Measurements from ENCODE around the gene TECPR2.
A peak's percentile ranks its signal among the peaks of the same experiment; 100 is the strongest.
"Not testable (repeated sequence)": the region's sequence is repeated elsewhere in the genome, so short reads cannot be mapped to it uniquely, and the experiment has no call there.

Gene TECPR2

GRCh38 chr14:102538602-102539543 lies 176.1 kb downstream of the TECPR2 start:
- no peak for DNase-seq

- DNase-seq = no peak
Observed at GRCh38 chr14:102539544-102540314, 177.0 kb downstream of the TECPR2 start.

GRCh38 chr14:102540315-102541028 lies 177.7 kb downstream of the TECPR2 start:
- DNase-seq = no peak

GRCh38 chr14:102541029-102541491 lies 178.3 kb downstream of the TECPR2 start:
- DNase-seq = not testable (repeated sequence)

- no peak for DNase-seq
Observed at GRCh38 chr14:102541771-102542170, 179.0 kb downstream of the TECPR2 start.

- no peak for DNase-seq
Observed at GRCh38 chr14:102544046-102544746, 181.5 kb downstream of the TECPR2 start.

GRCh38 chr14:102544747-102545460 lies 182.2 kb downstream of the TECPR2 start:
- DNase-seq = peak; percentile 63

- DNase-seq = no peak
Observed at GRCh38 chr14:102545461-102546265, 182.9 kb downstream of the TECPR2 start.

- DNase-seq = no peak
Observed at GRCh38 chr14:102548616-102549240, 186.0 kb downstream of the TECPR2 start.

GRCh38 chr14:102550927-102551401 lies 188.2 kb downstream of the TECPR2 start:
- not testable (repeated sequence) for DNase-seq

Data from activated CD8-positive, alpha-beta memory T cell treated with anti-CD3 and anti-CD28 coated beads for 24 hours (primary cell).